CD4-positive, alpha-beta memory T cell (primary cell): ENCODE measurements around the gene HUS1B. TPM values are rescaled to one million over a fixed set of nuclear protein-coding genes. Genes with fewer than 3 reads are reported as not detected.

Experiments
- CTCF ChIA-PET: fragments of 350-600 bp; sonication (Branson Sonifier 250); formaldehyde crosslinking; loops from one replicate; lab custom pipeline; 2021; ENCODE audit warnings: inconsistent platforms; ENCODE audit not compliant: partially characterized antibody; lab: Charles Lee
- POLR2A ChIA-PET: fragments of 350-600 bp; sonication (Branson Sonifier 250); formaldehyde crosslinking; loops from one replicate; lab custom pipeline; 2021; ENCODE audit not compliant: partially characterized antibody; lab: Charles Lee
- DNase-seq, 5 donors: peaks; one replicate each; pipeline versions ENCODE4 v3.0.0 to v3.0.0-alpha.2; 2020 to 2022; ENCODE audit warnings: mixed read lengths in 1 of 5
- H3K27ac ChIP-seq: one replicate; pipeline ENCODE4 v1.7.0; 2013; ENCODE audit warnings: low read depth, low read length
- H3K27me3 ChIP-seq: 2 replicates; pipeline ENCODE4 v1.7.0; 2013; ENCODE audit warnings: mild to moderate bottlenecking, low read length, moderate library complexity; ENCODE audit not compliant: insufficient read depth
- H3K36me3 ChIP-seq: 2 replicates; pipeline ENCODE4 v1.7.0; 2013; ENCODE audit warnings: mild to moderate bottlenecking, low read length, moderate library complexity; ENCODE audit not compliant: insufficient read depth
- H3K4me1 ChIP-seq: 2 replicates; pipeline ENCODE4 v1.7.0; 2013; ENCODE audit warnings: mild to moderate bottlenecking, low read length, moderate library complexity; ENCODE audit not compliant: insufficient read depth
- H3K4me3 ChIP-seq, 2 donors: one replicate each; pipeline ENCODE4 v1.7.0; 2013; ENCODE audit warnings: low read length in 2 of 2, mild to moderate bottlenecking in 1 of 2
- H3K9me3 ChIP-seq, 2 donors: one replicate each; pipeline ENCODE4 v1.7.0; 2013; ENCODE audit warnings: low read length in 2 of 2, control low read depth in 1 of 2; ENCODE audit not compliant: control insufficient read depth in 1 of 2
- H3K27ac Mint-ChIP-seq, 7 donors: one replicate each; pipeline ENCODE4 v1.8.0; 2020 to 2021; ENCODE audit warnings: mixed read lengths in 7 of 7, mild to moderate bottlenecking in 6 of 7, inconsistent platforms in 3 of 7, moderate library complexity in 3 of 7
- H3K27me3 Mint-ChIP-seq, 2 donors: one replicate each; pipeline ENCODE4 v1.8.0; 2020 to 2021; ENCODE audit warnings: mixed read lengths in 2 of 2
- H3K36me3 Mint-ChIP-seq, 2 donors: one replicate each; pipeline ENCODE4 v1.8.0; 2020 to 2021; ENCODE audit warnings: mixed read lengths in 2 of 2, inconsistent platforms in 1 of 2, mild to moderate bottlenecking in 1 of 2
- H3K4me1 Mint-ChIP-seq, 4 donors: one replicate each; pipeline ENCODE4 v1.8.0; 2020 to 2021; ENCODE audit warnings: mixed read lengths in 4 of 4, mild to moderate bottlenecking in 1 of 4
- H3K4me3 Mint-ChIP-seq, 8 donors: one replicate each; pipeline ENCODE4 v1.8.0; 2020 to 2021; ENCODE audit warnings: mixed read lengths in 8 of 8, mild to moderate bottlenecking in 7 of 8, moderate library complexity in 6 of 8, inconsistent platforms in 3 of 8
- H3K9me3 Mint-ChIP-seq, 8 donors: one replicate each; pipeline ENCODE4 v1.8.0; 2020 to 2021; ENCODE audit warnings: mixed read lengths in 8 of 8, mild to moderate bottlenecking in 5 of 8, inconsistent platforms in 3 of 8, moderate library complexity in 1 of 8
- intact Hi-C: fragments of 100-400 bp; cut with micrococcal nuclease; formaldehyde crosslinking; loops from one replicate; pipeline ENCODE4 v1.15.1; 2023
- polyA plus RNA-seq, 2 donors: library from polyadenylated mRNA; unstranded; fragments of 300-500 nt; fragmentation: Illumina TruSeq; gene quantifications; one replicate each; pipeline ENCODE4 v1.2.3, GENCODE V29; 2021
- total RNA-seq, 2 experiments: library from RNA; stranded (reverse); gene quantifications; one replicate each; pipeline ENCODE4 v1.2.3, GENCODE V29; 2021

The HUS1B gene
- total and polyA plus RNA-seq, 4 experiments from 2014 or later = 0.78 to 2.6 (median 2.0) TPM

GRCh38 chr6:628766-629165 is 28.1 kb downstream of the HUS1B start:
- Mint-ChIP-seq H3K27me3 (no peaks in the 10 kb centered on the region), H3K4me1 (peaks cover 7 to 22% (median 15%) of the 10 kb centered on the region in 4 donors), H3K4me3 (peak overlapping the region in 2 of 8 donors; percentile 18 to 36), H3K9me3 (no peaks in the 10 kb centered on the region), H3K36me3 (peaks cover 35 to 58% of the 10 kb centered on the region in 2 donors), H3K27ac (peak overlapping the region in 6 of 7 donors; percentile 10 to 63 (median 29))
- H3K27me3 ChIP-seq = no peaks in the 10 kb centered on the region
- H3K4me1 ChIP-seq = peaks cover 8% of the 10 kb centered on the region
- H3K9me3 ChIP-seq = no peaks in the 10 kb centered on the region
- no peak overlapping the region for H3K27ac ChIP-seq
- POLR2A ChIA-PET = interaction anchor here (1.3 kb wide), 1 partner anchor 64 kb away, joined by 4 read pairs; the partner anchor contains the start of gene EXOC2
- H3K4me3 ChIP-seq = no peak overlapping the region
- intact Hi-C loops = no loop called here
- H3K36me3 ChIP-seq = peaks cover 4% of the 10 kb centered on the region
- CTCF ChIA-PET = no interaction called here
- DNase-seq = no peak

- Mint-ChIP-seq H3K36me3 (peaks cover 27 to 61% of the 10 kb centered on the region in 2 donors), H3K4me1 (peaks cover 7 to 17% (median 10%) of the 10 kb centered on the region in 4 donors), H3K27me3 (no peaks in the 10 kb centered on the region), H3K27ac (no peak overlapping the region), H3K4me3 (no peak overlapping the region), H3K9me3 (no peaks in the 10 kb centered on the region)
- intact Hi-C loops = no loop called here
- DNase-seq = no peak
- POLR2A ChIA-PET = no interaction called here
- Histone ChIP-seq H3K36me3 (peaks cover 8% of the 10 kb centered on the region), H3K9me3 (no peaks in the 10 kb centered on the region), H3K27me3 (no peaks in the 10 kb centered on the region), H3K27ac (no peak overlapping the region), H3K4me3 (no peak overlapping the region), H3K4me1 (peaks cover 8% of the 10 kb centered on the region)
- CTCF ChIA-PET = no interaction called here
These were observed 30.7 kb downstream of the HUS1B start for GRCh38 chr6:626236-626635.

DNA sequence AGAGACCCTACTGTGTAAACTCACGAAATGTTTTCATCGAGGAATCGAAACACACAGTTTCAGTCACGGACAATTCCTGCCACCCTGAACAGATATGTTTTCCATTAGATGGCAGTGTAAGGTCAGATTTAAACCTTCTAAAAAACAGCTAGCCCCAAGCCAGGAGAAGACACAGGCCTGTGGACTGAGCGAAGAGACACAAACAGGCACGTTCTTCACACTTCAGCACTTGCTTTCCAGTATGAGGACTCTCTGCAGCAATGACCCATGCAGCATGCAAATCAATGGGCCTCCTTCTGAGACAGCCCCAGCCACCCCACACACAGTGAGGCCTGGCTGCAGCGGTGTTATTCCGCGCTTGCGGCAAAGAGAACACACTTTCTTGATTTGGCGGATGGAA is 31.9 kb downstream of the HUS1B start:
- DNase-seq = no peak
- intact Hi-C loops = no loop called here
- Mint-ChIP-seq H3K4me3 (no peak overlapping the region), H3K9me3 (peaks cover 0 to 1% (median 0%) of the 10 kb centered on the region in 8 donors), H3K4me1 (peaks cover 7 to 20% (median 8%) of the 10 kb centered on the region in 4 donors), H3K36me3 (peaks cover 27 to 74% of the 10 kb centered on the region in 2 donors), H3K27ac (no peak overlapping the region), H3K27me3 (no peaks in the 10 kb centered on the region)
- peaks cover 8% of the 10 kb centered on the region for H3K36me3 ChIP-seq
- H3K27me3 ChIP-seq = no peaks in the 10 kb centered on the region
- no peaks in the 10 kb centered on the region for H3K9me3 ChIP-seq
- no peak overlapping the region for H3K4me3 ChIP-seq
- CTCF ChIA-PET = no interaction called here
- POLR2A ChIA-PET = no interaction called here
- H3K27ac ChIP-seq = no peak overlapping the region
- H3K4me1 ChIP-seq = peaks cover 8% of the 10 kb centered on the region

DNA sequence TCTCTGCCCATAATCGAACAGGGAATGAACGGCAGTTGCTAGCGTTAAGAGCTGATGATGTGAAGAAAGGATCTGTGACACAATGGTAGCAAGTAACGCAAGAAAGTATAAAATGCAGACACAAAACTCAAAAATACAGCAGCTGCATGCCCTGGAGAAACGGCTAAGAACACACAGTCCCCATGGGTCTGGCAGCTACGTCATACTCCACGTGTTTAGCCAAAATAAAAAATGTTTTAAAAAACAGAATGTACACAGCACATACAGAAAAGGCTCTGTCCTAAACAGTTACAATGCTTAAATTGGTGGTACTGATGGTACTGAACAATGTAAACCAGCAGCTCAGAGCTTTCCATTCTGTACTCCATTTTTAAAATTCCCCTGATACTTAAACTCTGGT is 34.4 kb downstream of the HUS1B start:
- CTCF ChIA-PET = no interaction called here
- no peaks in the 10 kb centered on the region for H3K27me3 Mint-ChIP-seq
- H3K27ac Mint-ChIP-seq = no peak overlapping the region

GRCh38 chr6:621931-622330 is 35.0 kb downstream of the HUS1B start:
- H3K4me3 Mint-ChIP-seq = no peak overlapping the region
- peaks cover 0 to 10% (median 5%) of the 10 kb centered on the region in 4 donors for H3K4me1 Mint-ChIP-seq
- Histone ChIP-seq H3K27ac (no peak overlapping the region), H3K4me3 (no peak overlapping the region), H3K9me3 (no peaks in the 10 kb centered on the region), H3K36me3 (peaks cover 18% of the 10 kb centered on the region), H3K4me1 (no peaks in the 10 kb centered on the region), H3K27me3 (no peaks in the 10 kb centered on the region)
- no peak overlapping the region for H3K27ac Mint-ChIP-seq
- POLR2A ChIA-PET = no interaction called here
- H3K36me3 Mint-ChIP-seq = peaks cover 29 to 70% of the 10 kb centered on the region in 2 donors
- intact Hi-C loops = no loop called here
- no peak for DNase-seq
- H3K9me3 Mint-ChIP-seq = peaks cover 0 to 1% (median 0%) of the 10 kb centered on the region in 8 donors
- H3K27me3 Mint-ChIP-seq = no peaks in the 10 kb centered on the region
- CTCF ChIA-PET = no interaction called here

More for the DNA sequence above, 34.4 kb downstream of the HUS1B start:
- intact Hi-C loops = no loop called here
- H3K36me3 Mint-ChIP-seq = peaks cover 24 to 71% of the 10 kb centered on the region in 2 donors
- DNase-seq = no peak
- H3K4me3 Mint-ChIP-seq = no peak overlapping the region
- Histone ChIP-seq H3K4me1 (no peaks in the 10 kb centered on the region), H3K4me3 (no peak overlapping the region), H3K27ac (no peak overlapping the region), H3K27me3 (no peaks in the 10 kb centered on the region), H3K9me3 (no peaks in the 10 kb centered on the region), H3K36me3 (peaks cover 15% of the 10 kb centered on the region)
- POLR2A ChIA-PET = no interaction called here
- peaks cover 0 to 1% (median 0%) of the 10 kb centered on the region in 8 donors for H3K9me3 Mint-ChIP-seq
- peaks cover 0 to 8% (median 3%) of the 10 kb centered on the region in 4 donors for H3K4me1 Mint-ChIP-seq

DNA sequence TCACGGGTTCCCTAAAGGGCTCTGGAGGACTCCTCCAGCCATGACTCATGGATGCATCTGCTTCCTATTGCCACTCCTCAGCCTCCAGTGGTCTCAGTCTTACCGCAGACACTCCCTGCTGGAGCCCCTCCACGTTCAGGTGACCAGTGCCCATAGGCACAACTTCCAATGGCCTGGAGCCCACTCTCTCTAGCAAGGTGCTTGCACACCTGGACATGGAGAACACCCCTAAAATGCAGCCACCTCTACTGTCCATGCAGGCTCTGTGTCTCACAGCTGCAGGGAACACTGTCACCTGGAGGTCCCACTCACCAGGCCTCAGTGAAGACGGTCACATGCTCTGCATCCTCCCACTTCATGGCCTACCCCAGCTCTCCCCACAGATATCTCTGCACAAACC is 36.0 kb downstream of the HUS1B start:
- POLR2A ChIA-PET = no interaction called here
- CTCF ChIA-PET = interaction anchor here (1.0 kb wide), 1 partner anchor 9 kb away, joined by 3 read pairs; no protein-coding TSS in a partner anchor

GRCh38 chr6:620166-620565 is 36.7 kb downstream of the HUS1B start:
- no peak overlapping the region for H3K27ac ChIP-seq
- H3K27me3 ChIP-seq = no peaks in the 10 kb centered on the region
- Mint-ChIP-seq H3K36me3 (peaks cover 26 to 65% of the 10 kb centered on the region in 2 donors), H3K27ac (peak overlapping the region in 1 of 7 donors; percentile 16), H3K4me3 (peak overlapping the region in 1 of 8 donors; percentile 15), H3K27me3 (no peaks in the 10 kb centered on the region), H3K9me3 (peaks cover 0 to 1% (median 0%) of the 10 kb centered on the region in 8 donors), H3K4me1 (peaks cover 0 to 10% (median 6%) of the 10 kb centered on the region in 4 donors)
- DNase-seq = no peak
- intact Hi-C loops = no loop called here
- ChIA-PET POLR2A (no interaction called here), CTCF (interaction anchor here (1.0 kb wide), 1 partner anchor 8 kb away, joined by 3 read pairs; no protein-coding TSS in a partner anchor)
- no peaks in the 10 kb centered on the region for H3K4me1 ChIP-seq
- H3K36me3 ChIP-seq = peaks cover 18% of the 10 kb centered on the region
- H3K9me3 ChIP-seq = no peaks in the 10 kb centered on the region
- H3K4me3 ChIP-seq = no peak overlapping the region

More for the DNA sequence above, 36.0 kb downstream of the HUS1B start:
- no peak overlapping the region for H3K4me3 Mint-ChIP-seq
- Histone ChIP-seq H3K9me3 (no peaks in the 10 kb centered on the region), H3K27ac (no peak overlapping the region), H3K36me3 (peaks cover 18% of the 10 kb centered on the region), H3K4me1 (no peaks in the 10 kb centered on the region), H3K4me3 (no peak overlapping the region), H3K27me3 (no peaks in the 10 kb centered on the region)
- peaks cover 28 to 66% of the 10 kb centered on the region in 2 donors for H3K36me3 Mint-ChIP-seq
- peaks cover 0 to 10% (median 5%) of the 10 kb centered on the region in 4 donors for H3K4me1 Mint-ChIP-seq
- H3K27ac Mint-ChIP-seq = peak overlapping the region in 1 of 7 donors; percentile 24
- no peaks in the 10 kb centered on the region for H3K27me3 Mint-ChIP-seq
- peaks cover 0 to 1% (median 0%) of the 10 kb centered on the region in 8 donors for H3K9me3 Mint-ChIP-seq
- DNase-seq = no peak
- intact Hi-C loops = no loop called here
